K562 (cell line): Measurements from ENCODE around the gene UHMK1. TPM values are rescaled to one million over a fixed set of nuclear protein-coding genes. Genes with fewer than 3 reads are reported as not detected.

Experiments used
- EP400 ChIP-seq: fragments of 450-650 bp; IDR thresholded peaks from 2 replicates; pipeline ENCODE4 v1.6.1; 2017; ENCODE audit warnings: antibody characterized with exemption, mild to moderate bottlenecking, moderate library complexity
- FOXP1 ChIP-seq: sonication (generic); formaldehyde crosslinking; IDR thresholded peaks from 2 replicates; pipeline ENCODE4 v1.8.0; 2022; ENCODE audit warnings: mild to moderate bottlenecking, missing genetic modification reagents
- HNRNPK ChIP-seq: fragments of 200-400 bp; formaldehyde crosslinking; IDR thresholded peaks from one replicate; pipeline ENCODE4 v1.6.1; 2018; ENCODE audit warnings: mild to moderate bottlenecking, low read depth, low read length; ENCODE audit not compliant: poor library complexity, severe bottlenecking
- KLF13 ChIP-seq: fragments of 450-650 bp; IDR thresholded peaks from 2 replicates; pipeline ENCODE4 v1.6.1; 2016; ENCODE audit warnings: missing genetic modification characterization, low read depth, mild to moderate bottlenecking, missing compliant biosample characterization, moderate library complexity, borderline replicate concordance
- NUFIP1 ChIP-seq: fragments of 450-650 bp; IDR thresholded peaks from 2 replicates; pipeline ENCODE4 v1.6.1; 2018; ENCODE audit not compliant: partially characterized antibody
- POLR2AphosphoS2 ChIP-seq: IDR thresholded peaks from 2 replicates; pipeline ENCODE4 v1.6.1; 2012; ENCODE audit warnings: low read length, improper control_type of control experiment
- polyA plus RNA-seq, 8 experiments: library from polyadenylated mRNA; depleted of rRNA in 4 of 8; stranded (reverse) in 5 of 8; unstranded in 3 of 8; fragments of >200 nt; fragmentation: Nextera tagmentation in 2 of 8; fragmentation: Illumina TruSeq in 1 of 8; extraction: Ambion mirVana in 2 of 8; extraction: Trizol in 1 of 8; gene quantifications; 2 replicates each; pipeline versions ENCODE4 v1.2.1 to v1.2.3, GENCODE V29; 2011 to 2014; ENCODE audit warnings: inconsistent platforms in 1 of 8, missing spikeins in 1 of 8
- total RNA-seq, 7 experiments: library from RNA; depleted of rRNA in 6 of 7; stranded (reverse); fragments of >200 nt in 6 of 7; fragmentation: Illumina TruSeq in 2 of 7; extraction: Trizol in 2 of 7; gene quantifications; 2 replicates each; pipeline versions ENCODE4 v1.2.1 to v1.2.3, GENCODE V29; 2011 to 2021; ENCODE audit warnings: low replicate concordance in 1 of 7
- TF ChIP-seq, protein P1 (sequence below): fragments of 450-650 bp; IDR thresholded peaks from 2 replicates; pipeline ENCODE4 v1.6.1; 2016; ENCODE audit warnings: low read depth
- TF ChIP-seq, protein P2 (sequence below), 2 experiments: IDR thresholded peaks; 2 replicates each; pipeline ENCODE4 v1.6.1; 2011; ENCODE audit warnings: borderline replicate concordance in 1 of 2, control low read depth in 1 of 2, low read depth in 1 of 2, low read length in 1 of 2, mild to moderate bottlenecking in 1 of 2, mixed read lengths in 1 of 2, moderate library complexity in 1 of 2; ENCODE audit not compliant: insufficient read depth in 1 of 2, insufficient read length in 1 of 2, poor library complexity in 1 of 2, severe bottlenecking in 1 of 2; ENCODE audit errors: extremely low read depth in 1 of 2
- TF ChIP-seq, protein P3 (sequence below): sonication (generic); formaldehyde crosslinking; IDR thresholded peaks from 2 replicates; pipeline ENCODE4 v1.8.1; 2023; ENCODE audit warnings: mild to moderate bottlenecking, missing genetic modification reagents
- TF ChIP-seq, protein P4 (sequence below): fragments of 250-450 bp; sonication (Bioruptor Pico); IDR thresholded peaks from 2 replicates; pipeline ENCODE4 v1.4.0; 2020; ENCODE audit warnings: mild to moderate bottlenecking, moderate library complexity

The UHMK1 gene
- total and polyA plus RNA-seq, 9 of the 15 experiments (the other 6 are each of a cell fraction or from before 2014, with no cell fraction given): 13.1 to 72.4 (median 38.3) TPM

DNA sequence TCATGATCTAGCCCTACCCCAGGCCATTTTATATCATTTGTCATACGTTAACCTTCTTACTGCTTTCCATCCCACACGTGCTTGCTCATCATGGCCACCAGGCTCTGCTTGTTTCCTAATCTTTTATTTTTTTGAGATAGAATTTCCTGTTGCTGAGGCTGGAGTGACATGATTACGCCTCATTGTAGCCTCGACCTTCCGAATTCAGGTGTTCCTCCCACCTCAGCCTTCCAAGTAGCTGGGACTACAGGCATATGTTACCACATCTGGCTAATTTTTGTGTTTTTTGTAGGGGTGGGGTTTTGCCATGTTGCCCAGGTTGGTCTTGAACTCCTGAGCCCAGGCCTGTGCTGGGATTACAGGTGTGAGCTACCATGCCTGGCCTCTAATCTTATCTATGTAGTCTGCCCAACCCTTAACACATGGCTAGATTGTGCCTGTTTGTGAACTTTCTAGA, 67.2 kb downstream of the UHMK1 start (continued):
- TF ChIP-seq, protein P1, sequence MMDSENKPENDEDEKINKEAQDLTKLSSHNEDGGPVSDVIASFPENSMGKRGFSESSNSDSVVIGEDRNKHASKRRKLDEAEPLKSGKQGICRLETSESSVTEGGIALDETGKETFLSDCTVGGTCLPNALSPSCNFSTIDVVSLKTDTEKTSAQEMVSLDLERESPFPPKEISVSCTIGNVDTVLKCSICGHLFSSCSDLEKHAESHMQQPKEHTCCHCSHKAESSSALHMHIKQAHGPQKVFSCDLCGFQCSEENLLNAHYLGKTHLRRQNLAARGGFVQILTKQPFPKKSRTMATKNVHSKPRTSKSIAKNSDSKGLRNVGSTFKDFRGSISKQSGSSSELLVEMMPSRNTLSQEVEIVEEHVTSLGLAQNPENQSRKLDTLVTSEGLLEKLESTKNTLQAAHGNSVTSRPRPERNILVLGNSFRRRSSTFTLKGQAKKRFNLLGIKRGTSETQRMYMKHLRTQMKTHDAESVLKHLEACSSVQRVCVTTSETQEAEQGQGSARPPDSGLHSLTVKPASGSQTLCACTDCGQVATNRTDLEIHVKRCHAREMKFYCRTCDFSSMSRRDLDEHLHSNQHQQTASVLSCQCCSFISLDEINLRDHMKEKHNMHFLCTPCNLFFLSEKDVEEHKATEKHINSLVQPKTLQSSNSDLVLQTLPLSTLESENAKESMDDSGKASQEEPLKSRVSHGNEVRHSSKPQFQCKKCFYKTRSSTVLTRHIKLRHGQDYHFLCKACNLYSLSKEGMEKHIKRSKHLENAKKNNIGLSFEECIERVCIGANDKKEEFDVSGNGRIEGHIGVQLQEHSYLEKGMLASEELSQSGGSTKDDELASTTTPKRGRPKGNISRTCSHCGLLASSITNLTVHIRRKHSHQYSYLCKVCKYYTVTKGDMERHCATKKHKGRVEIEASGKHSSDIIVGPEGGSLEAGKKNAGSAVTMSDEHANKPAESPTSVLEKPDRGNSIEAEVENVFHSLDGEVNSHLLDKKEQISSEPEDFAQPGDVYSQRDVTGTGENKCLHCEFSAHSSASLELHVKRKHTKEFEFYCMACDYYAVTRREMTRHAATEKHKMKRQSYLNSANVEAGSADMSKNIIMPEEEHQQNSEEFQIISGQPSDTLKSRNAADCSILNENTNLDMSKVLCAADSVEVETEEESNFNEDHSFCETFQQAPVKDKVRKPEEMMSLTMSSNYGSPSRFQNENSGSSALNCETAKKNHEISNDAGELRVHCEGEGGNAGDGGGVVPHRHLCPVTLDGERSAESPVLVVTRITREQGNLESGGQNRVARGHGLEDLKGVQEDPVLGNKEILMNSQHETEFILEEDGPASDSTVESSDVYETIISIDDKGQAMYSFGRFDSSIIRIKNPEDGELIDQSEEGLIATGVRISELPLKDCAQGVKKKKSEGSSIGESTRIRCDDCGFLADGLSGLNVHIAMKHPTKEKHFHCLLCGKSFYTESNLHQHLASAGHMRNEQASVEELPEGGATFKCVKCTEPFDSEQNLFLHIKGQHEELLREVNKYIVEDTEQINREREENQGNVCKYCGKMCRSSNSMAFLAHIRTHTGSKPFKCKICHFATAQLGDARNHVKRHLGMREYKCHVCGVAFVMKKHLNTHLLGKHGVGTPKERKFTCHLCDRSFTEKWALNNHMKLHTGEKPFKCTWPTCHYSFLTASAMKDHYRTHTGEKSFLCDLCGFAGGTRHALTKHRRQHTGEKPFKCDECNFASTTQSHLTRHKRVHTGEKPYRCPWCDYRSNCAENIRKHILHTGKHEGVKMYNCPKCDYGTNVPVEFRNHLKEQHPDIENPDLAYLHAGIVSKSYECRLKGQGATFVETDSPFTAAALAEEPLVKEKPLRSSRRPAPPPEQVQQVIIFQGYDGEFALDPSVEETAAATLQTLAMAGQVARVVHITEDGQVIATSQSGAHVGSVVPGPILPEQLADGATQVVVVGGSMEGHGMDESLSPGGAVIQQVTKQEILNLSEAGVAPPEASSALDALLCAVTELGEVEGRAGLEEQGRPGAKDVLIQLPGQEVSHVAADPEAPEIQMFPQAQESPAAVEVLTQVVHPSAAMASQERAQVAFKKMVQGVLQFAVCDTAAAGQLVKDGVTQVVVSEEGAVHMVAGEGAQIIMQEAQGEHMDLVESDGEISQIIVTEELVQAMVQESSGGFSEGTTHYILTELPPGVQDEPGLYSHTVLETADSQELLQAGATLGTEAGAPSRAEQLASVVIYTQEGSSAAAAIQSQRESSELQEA: no peak
- no peak for TF ChIP-seq FOXP1
- no peak for TF ChIP-seq NUFIP1
- TF ChIP-seq HNRNPK: no peak
- TF ChIP-seq, protein P2, sequence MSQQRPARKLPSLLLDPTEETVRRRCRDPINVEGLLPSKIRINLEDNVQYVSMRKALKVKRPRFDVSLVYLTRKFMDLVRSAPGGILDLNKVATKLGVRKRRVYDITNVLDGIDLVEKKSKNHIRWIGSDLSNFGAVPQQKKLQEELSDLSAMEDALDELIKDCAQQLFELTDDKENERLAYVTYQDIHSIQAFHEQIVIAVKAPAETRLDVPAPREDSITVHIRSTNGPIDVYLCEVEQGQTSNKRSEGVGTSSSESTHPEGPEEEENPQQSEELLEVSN (IDR thresholded peaks at IDR 0.05; ENCODE audit: borderline replicate concordance in 1 of 2, extremely low read depth in 1 of 2, insufficient read depth in 1 of 2, insufficient read length in 1 of 2, low read depth in 1 of 2, low read length in 1 of 2, poor library complexity in 1 of 2, severe bottlenecking in 1 of 2): no peak
- no peak for TF ChIP-seq POLR2AphosphoS2
- TF ChIP-seq, protein P3, sequence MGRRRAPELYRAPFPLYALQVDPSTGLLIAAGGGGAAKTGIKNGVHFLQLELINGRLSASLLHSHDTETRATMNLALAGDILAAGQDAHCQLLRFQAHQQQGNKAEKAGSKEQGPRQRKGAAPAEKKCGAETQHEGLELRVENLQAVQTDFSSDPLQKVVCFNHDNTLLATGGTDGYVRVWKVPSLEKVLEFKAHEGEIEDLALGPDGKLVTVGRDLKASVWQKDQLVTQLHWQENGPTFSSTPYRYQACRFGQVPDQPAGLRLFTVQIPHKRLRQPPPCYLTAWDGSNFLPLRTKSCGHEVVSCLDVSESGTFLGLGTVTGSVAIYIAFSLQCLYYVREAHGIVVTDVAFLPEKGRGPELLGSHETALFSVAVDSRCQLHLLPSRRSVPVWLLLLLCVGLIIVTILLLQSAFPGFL (CRISPR knock-in tag): no peak
- no peak for TF ChIP-seq KLF13
- TF ChIP-seq, protein P4, sequence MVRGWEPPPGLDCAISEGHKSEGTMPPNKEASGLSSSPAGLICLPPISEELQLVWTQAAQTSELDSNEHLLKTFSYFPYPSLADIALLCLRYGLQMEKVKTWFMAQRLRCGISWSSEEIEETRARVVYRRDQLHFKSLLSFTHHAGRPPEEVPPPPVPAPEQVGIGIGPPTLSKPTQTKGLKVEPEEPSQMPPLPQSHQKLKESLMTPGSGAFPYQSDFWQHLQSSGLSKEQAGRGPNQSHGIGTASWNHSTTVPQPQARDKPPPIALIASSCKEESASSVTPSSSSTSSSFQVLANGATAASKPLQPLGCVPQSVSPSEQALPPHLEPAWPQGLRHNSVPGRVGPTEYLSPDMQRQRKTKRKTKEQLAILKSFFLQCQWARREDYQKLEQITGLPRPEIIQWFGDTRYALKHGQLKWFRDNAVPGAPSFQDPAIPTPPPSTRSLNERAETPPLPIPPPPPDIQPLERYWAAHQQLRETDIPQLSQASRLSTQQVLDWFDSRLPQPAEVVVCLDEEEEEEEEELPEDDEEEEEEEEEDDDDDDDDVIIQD (CRISPR knock-in tag): no peak
- TF ChIP-seq EP400: peak; percentile 75; the same call in 1 of the 2 replicates
